OCI-LY7 (cell line): ENCODE results near the gene LCN2. TPM values are rescaled to one million over a fixed set of nuclear protein-coding genes. Genes with fewer than 3 reads are reported as not detected.

Experiments
- BruUV-seq: library from RNA; stranded (reverse); fragments of 400-500 nt; replicated peaks from 2 replicates; lab custom pipeline; 2021; lab: Mats Ljungman, UMichigan
- CTCF ChIA-PET: fragments of 300-600 bp; sonication (Branson Sonifier 250); formaldehyde crosslinking; loops from one replicate; lab custom pipeline; 2022; ENCODE audit warnings: antibody characterized with exemption; ENCODE audit not compliant: unreplicated experiment; lab: Charles Lee
- POLR2A ChIA-PET: fragments of 300-600 bp; sonication (Branson Sonifier 250); formaldehyde crosslinking; loops from one replicate; lab custom pipeline; 2022; ENCODE audit warnings: antibody characterized with exemption; lab: Charles Lee
- DNase-seq: peaks from one replicate; pipeline ENCODE4 v3.0.0-alpha.2; 2015; ENCODE audit warnings: low spot score
- H2AFZ ChIP-seq: fragments of 200-600 bp; sonication (generic), shearing (Covaris generic); 2 replicates; pipeline ENCODE4 v1.6.1; 2014; ENCODE audit warnings: mild to moderate bottlenecking, antibody characterized with exemption, low read length, moderate library complexity
- H3K27ac ChIP-seq: fragments of 200-600 bp; sonication (generic); 2 replicates; pipeline ENCODE4 v1.5.1; 2014; ENCODE audit warnings: mixed run types, low read depth, mild to moderate bottlenecking, moderate library complexity, low read length, inconsistent platforms; ENCODE audit not compliant: poor library complexity, severe bottlenecking
- H3K36me3 ChIP-seq: fragments of 200-600 bp; sonication (generic); 2 replicates; pipeline ENCODE4 v1.6.1; 2014; ENCODE audit warnings: mild to moderate bottlenecking, antibody characterized with exemption, low read length, moderate library complexity, mixed read lengths; ENCODE audit not compliant: insufficient read depth
- H3K4me1 ChIP-seq: fragments of 200-600 bp; sonication (generic); 2 replicates; pipeline ENCODE4 v1.5.1; 2014; ENCODE audit warnings: mild to moderate bottlenecking, low read length; ENCODE audit not compliant: insufficient read depth, poor library complexity, severe bottlenecking
- H3K4me2 ChIP-seq: fragments of 200-600 bp; sonication (generic); 2 replicates; pipeline ENCODE4 v1.6.1; 2014; ENCODE audit warnings: mild to moderate bottlenecking, low read length
- H3K4me3 ChIP-seq: fragments of 200-600 bp; sonication (generic); 2 replicates; pipeline ENCODE4 v1.5.1; 2014; ENCODE audit warnings: mild to moderate bottlenecking, low read depth, low read length; ENCODE audit not compliant: poor library complexity, severe bottlenecking
- H3K79me2 ChIP-seq: fragments of 200-600 bp; sonication (generic); 2 replicates; pipeline ENCODE4 v1.6.1; 2016; ENCODE audit warnings: low read depth, mild to moderate bottlenecking, low read length, moderate library complexity, mixed read lengths; ENCODE audit not compliant: insufficient read depth
- H3K9me2 ChIP-seq: fragments of 200-600 bp; sonication (generic); 2 replicates; pipeline ENCODE4 v1.6.1; 2016; ENCODE audit warnings: mild to moderate bottlenecking, low read length, mixed read lengths; ENCODE audit not compliant: insufficient read depth
- H3K9me3 ChIP-seq: fragments of 200-600 bp; sonication (generic); 2 replicates; pipeline ENCODE4 v1.6.1; 2014; ENCODE audit warnings: mild to moderate bottlenecking, mixed run types, low read length, mixed read lengths
- H4K20me1 ChIP-seq: fragments of 200-600 bp; sonication (generic); 2 replicates; pipeline ENCODE4 v1.6.1; 2014; ENCODE audit warnings: mild to moderate bottlenecking, antibody characterized with exemption, low read length, moderate library complexity, mixed read lengths; ENCODE audit not compliant: insufficient read depth
- CTCF ChIP-seq: fragments of 200-600 bp; sonication (generic); conservative IDR thresholded peaks from 2 replicates; pipeline ENCODE4 v1.5.1; 2014; ENCODE audit warnings: mild to moderate bottlenecking, antibody characterized with exemption, low read length, moderate library complexity, mixed read lengths
- EZH2phosphoT487 ChIP-seq: fragments of 200-600 bp; sonication (generic); IDR thresholded peaks from 2 replicates; pipeline ENCODE4 v1.6.1; 2018; ENCODE audit warnings: low read depth, borderline replicate concordance, mild to moderate bottlenecking, mixed run types, antibody characterized with exemption, low read length, moderate library complexity, mixed read lengths
- intact Hi-C: fragments of 100-400 bp; cut with micrococcal nuclease; formaldehyde crosslinking; loops from one replicate; pipeline ENCODE4 v1.10.0; 2022; ENCODE audit not compliant: unreplicated experiment
- total RNA-seq, 2 experiments: library from RNA; depleted of rRNA in 1 of 2; stranded (reverse); fragments of >200 nt in 1 of 2; shearing (Covaris generic) in 1 of 2; gene quantifications; 2 replicates each; pipeline ENCODE4 v1.2.3, GENCODE V29; 2014 to 2022

LCN2 gene
- total RNA-seq, 2 experiments from 2014 or later, result not detected

- Histone ChIP-seq H3K27ac (no peak overlapping the region), H3K4me1 (no peaks in the 10 kb centered on the region), H2AFZ (no peak overlapping the region), H3K9me2 (no peaks in the 10 kb centered on the region), H3K4me3 (no peak overlapping the region), H3K4me2 (no peak overlapping the region), H3K79me2 (no peaks in the 10 kb centered on the region), H3K9me3 (no peaks in the 10 kb centered on the region), H3K36me3 (peaks cover 75% of the 10 kb centered on the region), H4K20me1 (no peaks in the 10 kb centered on the region)
- peak; percentile 92 for DNase-seq
- ChIA-PET POLR2A (no interaction called here), CTCF (interaction anchor here (0.6 to 1.2 kb wide), 2 partner anchors 11 to 33 kb away, joined by 3 to 7 read pairs; no protein-coding TSS in a partner anchor)
- BruUV-seq, result TSS peak; percentile 56
- intact Hi-C loops, result loop anchor here (2.0 kb wide), 2 partner anchors 83 to 175 kb away; no protein-coding TSS in a partner anchor
- peak; percentile 100 for TF ChIP-seq CTCF
- no peak for TF ChIP-seq EZH2phosphoT487
Observed at GRCh38 chr9:128117613-128118471, 31.4 kb upstream of the LCN2 start.

- H3K9me2 ChIP-seq, result no peaks in the 10 kb centered on the region
- no peak for TF ChIP-seq CTCF
- TF ChIP-seq EZH2phosphoT487, result no peak
- no peaks in the 10 kb centered on the region for H3K9me3 ChIP-seq
- no peaks in the 10 kb centered on the region for H3K79me2 ChIP-seq
- no peaks in the 10 kb centered on the region for H4K20me1 ChIP-seq
- DNase-seq, result no peak
- peaks cover 73% of the 10 kb centered on the region for H3K36me3 ChIP-seq
- H3K4me1 ChIP-seq, result no peaks in the 10 kb centered on the region
- no TSS peak for BruUV-seq
- H3K4me3 ChIP-seq, result no peak overlapping the region
- no peak overlapping the region for H2AFZ ChIP-seq
- intact Hi-C loops, result no loop called here
- no peak overlapping the region for H3K27ac ChIP-seq
- POLR2A ChIA-PET, result no interaction called here
- no peak overlapping the region for H3K4me2 ChIP-seq
- CTCF ChIA-PET, result no interaction called here
Observed at GRCh38 chr9:128118472-128118857, 30.8 kb upstream of the LCN2 start.
